Activated T-cell treated with anti-CD3 and anti-CD28 coated beads, Interleukin-2, amount 50 U/mL, for 72 hours (primary cell): ENCODE data around the gene NBPF1. TPM values are rescaled to one million over a fixed set of nuclear protein-coding genes. Genes with fewer than 3 reads are reported as not detected.
"Not testable (repeated sequence)": the region's sequence is repeated elsewhere in the genome, so short reads cannot be mapped to it uniquely, and the experiment has no call there.

Experiments used
- ATAC-seq, 2 donors: fragments of 150-1000 bp; cut with Tn5 transposase; replicated peaks in 1 of 2; 2 replicates each; pipeline ENCODE4 v1.10.0; 2021; ENCODE audit warnings: moderate library complexity in 2 of 2, mild to moderate bottlenecking in 1 of 2
- DNase-seq, 2 donors: peaks; one replicate each; pipeline ENCODE4 v3.0.0; 2021 to 2022; ENCODE audit warnings: mixed read lengths in 1 of 2
- H3K27ac Mint-ChIP-seq: one replicate; pipeline ENCODE4 v1.8.0; 2022; ENCODE audit warnings: mild to moderate bottlenecking, moderate library complexity, mixed read lengths
- H3K27me3 Mint-ChIP-seq: one replicate; pipeline ENCODE4 v1.8.0; 2022; ENCODE audit warnings: low read depth, mixed read lengths
- H3K36me3 Mint-ChIP-seq, 2 donors: one replicate each; pipeline ENCODE4 v1.8.0; 2022; ENCODE audit warnings: mixed read lengths in 2 of 2, mild to moderate bottlenecking in 1 of 2; ENCODE audit not compliant: insufficient read depth in 2 of 2
- H3K4me1 Mint-ChIP-seq: one replicate; pipeline ENCODE4 v1.8.0; 2022; ENCODE audit warnings: low read depth, mixed read lengths
- H3K4me3 Mint-ChIP-seq, 2 donors: one replicate each; pipeline ENCODE4 v1.8.0; 2022; ENCODE audit warnings: mild to moderate bottlenecking in 2 of 2, mixed read lengths in 2 of 2, moderate library complexity in 2 of 2
- H3K9me3 Mint-ChIP-seq, 2 donors: one replicate each; pipeline ENCODE4 v1.8.0; 2022; ENCODE audit warnings: mixed read lengths in 2 of 2
- total RNA-seq, 2 donors: library from RNA; stranded (reverse); gene quantifications; one replicate each; pipeline ENCODE4 v1.2.3, GENCODE V29; 2022

The NBPF1 gene
- total RNA-seq, 2 donors from 2014 or later: 14.7 to 17.6 TPM

GRCh38 chr1:16623337-16623736, 10.0 kb upstream of the NBPF1 start:
- not testable (repeated sequence) for H3K9me3 Mint-ChIP-seq, DNase-seq, H3K36me3 Mint-ChIP-seq, H3K27me3 Mint-ChIP-seq, ATAC-seq, H3K4me1 Mint-ChIP-seq, H3K27ac Mint-ChIP-seq, H3K4me3 Mint-ChIP-seq

GRCh38 chr1:16621681-16622315, 8.4 kb upstream of the NBPF1 start:
- ATAC-seq, H3K36me3 Mint-ChIP-seq, H3K9me3 Mint-ChIP-seq, H3K27me3 Mint-ChIP-seq, H3K4me3 Mint-ChIP-seq, H3K27ac Mint-ChIP-seq, DNase-seq, H3K4me1 Mint-ChIP-seq: not testable (repeated sequence)

DNA sequence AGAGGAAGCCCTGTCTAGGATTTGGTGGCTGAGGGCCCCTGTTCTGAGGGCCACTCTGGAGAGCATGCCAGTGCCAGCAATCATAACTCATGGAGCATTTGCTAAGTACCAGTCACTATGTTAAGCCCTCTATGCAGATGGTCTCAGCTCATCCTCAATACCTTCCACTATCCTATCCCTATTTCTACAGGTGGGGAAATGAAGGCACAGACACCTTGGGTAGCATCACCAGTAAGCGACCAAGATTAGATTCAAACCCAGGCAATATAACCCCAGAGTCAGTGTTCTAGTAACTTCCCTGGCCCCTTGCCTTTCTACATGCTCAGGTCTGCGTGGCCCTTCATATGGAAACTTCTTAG, 7.9 kb upstream of the NBPF1 start:
- Mint-ChIP-seq H3K4me3 (no peak overlapping the region), H3K9me3 (no peaks in the 10 kb centered on the region), H3K27ac (no peak overlapping the region), H3K4me1 (no peaks in the 10 kb centered on the region), H3K27me3 (no peaks in the 10 kb centered on the region), H3K36me3 (peaks cover 0 to 4% of the 10 kb centered on the region in 2 donors)
- DNase-seq: no peak
- no peak for ATAC-seq

GRCh38 chr1:16619803-16620501, 6.6 kb upstream of the NBPF1 start:
- H3K9me3 Mint-ChIP-seq, DNase-seq, H3K27ac Mint-ChIP-seq, H3K36me3 Mint-ChIP-seq, H3K4me1 Mint-ChIP-seq, H3K4me3 Mint-ChIP-seq, ATAC-seq, H3K27me3 Mint-ChIP-seq: not testable (repeated sequence)

DNA sequence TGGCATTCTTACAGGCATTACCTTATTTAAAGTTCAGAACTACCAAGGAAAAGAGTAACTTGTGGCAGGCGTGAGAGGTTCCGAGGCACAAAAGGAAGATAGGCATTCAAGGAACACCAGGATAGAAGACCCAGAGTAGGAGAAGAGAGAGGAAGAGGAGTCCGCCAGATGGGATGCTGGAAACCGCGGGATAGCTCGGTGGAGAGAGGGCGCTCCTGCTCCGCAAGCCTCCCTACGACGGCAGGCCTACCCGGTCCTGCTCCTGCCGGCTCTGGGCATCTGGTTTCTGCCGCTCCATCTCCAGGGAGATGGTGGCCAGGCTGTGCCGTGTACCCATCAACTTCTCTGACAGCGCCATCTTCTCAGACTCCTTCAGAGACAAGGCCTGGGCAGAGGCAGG, 5.4 kb upstream of the NBPF1 start:
- DNase-seq: peak in 1 of 2 donors; percentile 5
- H3K27ac Mint-ChIP-seq: no peak overlapping the region

DNA sequence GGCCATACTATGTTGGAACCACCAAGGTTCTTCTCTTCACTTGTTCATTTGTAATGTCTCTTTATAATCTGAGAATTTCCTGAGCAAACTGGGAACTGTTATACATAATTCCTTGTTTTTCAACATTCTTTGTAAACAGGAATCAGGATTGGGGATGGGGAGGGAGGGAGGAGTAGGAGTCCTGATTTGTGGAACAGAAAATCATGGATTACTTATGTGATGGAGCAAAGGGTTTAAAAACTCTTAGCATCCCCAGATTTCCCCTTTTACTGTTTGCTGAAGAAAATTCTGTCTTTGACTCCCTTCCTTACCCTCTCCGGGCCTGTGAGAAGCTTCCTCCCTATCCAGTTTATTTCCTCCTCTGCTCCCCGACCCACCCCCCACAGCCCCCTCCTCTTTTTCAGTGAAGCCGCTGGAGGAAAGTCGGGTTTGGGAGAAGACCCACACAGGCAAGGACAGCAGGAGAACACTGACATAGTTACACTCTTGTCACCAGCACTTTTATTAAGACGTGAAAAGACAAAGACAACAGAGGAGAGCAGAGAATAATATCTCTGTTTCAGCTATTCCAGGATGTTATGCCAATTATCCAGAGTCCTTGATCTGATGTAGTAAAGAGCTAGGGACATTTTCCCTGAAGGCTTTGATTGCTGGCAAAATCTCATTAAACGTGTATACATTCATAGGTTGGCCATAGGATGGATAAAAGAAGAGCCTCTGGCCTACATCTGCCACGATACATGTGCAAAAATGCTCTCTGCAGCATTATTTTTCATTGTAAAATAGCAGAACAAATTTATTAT, 4.6 kb upstream of the NBPF1 start:
- no peak overlapping the region for H3K27ac Mint-ChIP-seq
- H3K27me3 Mint-ChIP-seq: no peaks in the 10 kb centered on the region
- H3K4me3 Mint-ChIP-seq: no peak overlapping the region
- H3K36me3 Mint-ChIP-seq: no peaks in the 10 kb centered on the region
- peak in 1 of 2 donors; percentile 0 for DNase-seq
- H3K9me3 Mint-ChIP-seq: no peaks in the 10 kb centered on the region
- ATAC-seq: no peak
- H3K4me1 Mint-ChIP-seq: no peaks in the 10 kb centered on the region

More for the DNA sequence above, 5.4 kb upstream of the NBPF1 start:
- H3K9me3 Mint-ChIP-seq: no peaks in the 10 kb centered on the region
- ATAC-seq: no peak
- no peaks in the 10 kb centered on the region for H3K27me3 Mint-ChIP-seq
- H3K4me3 Mint-ChIP-seq: no peak overlapping the region
- H3K36me3 Mint-ChIP-seq: no peaks in the 10 kb centered on the region
- no peaks in the 10 kb centered on the region for H3K4me1 Mint-ChIP-seq

DNA sequence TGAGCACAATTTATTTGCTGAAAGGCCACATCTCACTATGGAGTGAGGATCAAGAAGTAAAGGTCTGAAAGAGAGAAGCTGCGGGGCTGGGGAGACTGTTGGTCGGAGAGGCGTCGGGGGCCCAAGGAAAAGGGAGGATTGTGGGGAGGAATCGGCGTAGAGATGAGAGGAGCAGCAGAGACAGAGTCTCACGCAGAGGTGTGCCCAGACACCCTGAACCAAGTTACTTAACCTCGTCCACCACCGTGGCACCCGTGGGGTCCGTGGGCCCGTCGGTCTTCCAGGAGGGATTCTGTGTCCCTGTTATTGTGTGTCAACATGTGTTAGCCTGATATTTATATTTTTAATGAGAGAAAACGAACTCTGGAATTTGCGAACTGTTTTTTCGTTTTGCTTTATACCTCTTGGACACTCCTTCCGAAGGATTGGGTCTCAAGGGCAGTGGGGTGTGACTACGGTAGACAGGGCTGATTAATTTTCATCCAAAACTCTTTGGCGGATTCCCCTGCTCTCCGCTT, 3.8 kb upstream of the NBPF1 start:
- DNase-seq (peak in 1 of 2 donors; percentile 9), ATAC-seq (no peak)
- H3K4me3 Mint-ChIP-seq: no peak overlapping the region
- no peaks in the 10 kb centered on the region for H3K9me3 Mint-ChIP-seq
- H3K4me1 Mint-ChIP-seq: no peaks in the 10 kb centered on the region
- H3K27ac Mint-ChIP-seq: no peak overlapping the region
- H3K36me3 Mint-ChIP-seq: no peaks in the 10 kb centered on the region
- no peaks in the 10 kb centered on the region for H3K27me3 Mint-ChIP-seq

- Mint-ChIP-seq H3K27ac (no peak overlapping the region), H3K4me1 (no peaks in the 10 kb centered on the region), H3K36me3 (no peaks in the 10 kb centered on the region), H3K27me3 (no peaks in the 10 kb centered on the region), H3K9me3 (no peaks in the 10 kb centered on the region), H3K4me3 (no peak overlapping the region)
- ATAC-seq: no peak
- DNase-seq: peak in 1 of 2 donors; percentile 8
These were observed 2.2 kb upstream of the NBPF1 start for GRCh38 chr1:16615253-16616252.

DNA sequence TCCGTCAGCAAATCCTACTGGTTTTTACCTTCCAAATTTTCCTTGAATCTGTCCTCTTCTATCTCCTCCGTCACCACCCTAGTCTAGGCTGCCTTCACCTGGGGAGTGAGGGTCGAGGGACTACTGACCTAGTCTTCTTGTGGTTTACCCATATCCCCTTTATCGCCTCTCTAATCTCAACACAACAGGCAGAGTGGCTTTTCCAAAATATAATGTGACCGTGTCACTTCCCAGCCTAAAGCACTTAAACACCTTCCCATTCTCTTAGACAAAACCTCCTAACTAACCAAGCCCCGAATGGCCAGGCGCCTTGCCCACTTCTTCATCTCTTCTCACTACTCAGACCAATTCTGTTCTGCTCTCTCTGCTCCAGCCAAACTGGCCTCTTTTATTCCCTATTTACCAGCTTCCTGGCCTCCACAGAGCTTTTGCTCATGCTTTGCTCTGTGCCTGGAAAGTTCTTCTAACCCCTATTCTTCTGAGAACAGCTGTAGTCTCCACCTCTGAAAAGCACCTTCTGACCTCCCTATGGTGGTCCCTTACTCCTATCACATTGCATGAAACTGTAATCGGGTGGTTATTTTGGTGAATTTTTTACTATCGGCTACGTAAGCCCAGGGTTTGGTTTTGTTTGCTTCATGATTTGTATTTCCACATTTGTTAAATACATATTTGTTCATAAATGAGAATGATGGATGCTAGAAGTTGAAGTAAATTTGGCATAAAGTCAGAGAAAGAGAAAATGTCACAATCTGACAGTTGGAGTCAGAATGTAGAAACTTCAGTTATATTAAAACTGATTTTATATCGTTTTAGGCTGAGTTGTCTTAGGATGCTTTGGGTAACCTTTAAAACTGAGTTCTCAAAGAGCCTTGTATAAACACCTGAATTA, 1.2 kb upstream of the NBPF1 start:
- Mint-ChIP-seq H3K9me3 (no peaks in the 10 kb centered on the region), H3K27ac (no peak overlapping the region), H3K4me1 (no peaks in the 10 kb centered on the region), H3K36me3 (no peaks in the 10 kb centered on the region), H3K27me3 (no peaks in the 10 kb centered on the region), H3K4me3 (no peak overlapping the region)
- ATAC-seq (no peak), DNase-seq (peak in 1 of 2 donors; percentile 17)

DNA sequence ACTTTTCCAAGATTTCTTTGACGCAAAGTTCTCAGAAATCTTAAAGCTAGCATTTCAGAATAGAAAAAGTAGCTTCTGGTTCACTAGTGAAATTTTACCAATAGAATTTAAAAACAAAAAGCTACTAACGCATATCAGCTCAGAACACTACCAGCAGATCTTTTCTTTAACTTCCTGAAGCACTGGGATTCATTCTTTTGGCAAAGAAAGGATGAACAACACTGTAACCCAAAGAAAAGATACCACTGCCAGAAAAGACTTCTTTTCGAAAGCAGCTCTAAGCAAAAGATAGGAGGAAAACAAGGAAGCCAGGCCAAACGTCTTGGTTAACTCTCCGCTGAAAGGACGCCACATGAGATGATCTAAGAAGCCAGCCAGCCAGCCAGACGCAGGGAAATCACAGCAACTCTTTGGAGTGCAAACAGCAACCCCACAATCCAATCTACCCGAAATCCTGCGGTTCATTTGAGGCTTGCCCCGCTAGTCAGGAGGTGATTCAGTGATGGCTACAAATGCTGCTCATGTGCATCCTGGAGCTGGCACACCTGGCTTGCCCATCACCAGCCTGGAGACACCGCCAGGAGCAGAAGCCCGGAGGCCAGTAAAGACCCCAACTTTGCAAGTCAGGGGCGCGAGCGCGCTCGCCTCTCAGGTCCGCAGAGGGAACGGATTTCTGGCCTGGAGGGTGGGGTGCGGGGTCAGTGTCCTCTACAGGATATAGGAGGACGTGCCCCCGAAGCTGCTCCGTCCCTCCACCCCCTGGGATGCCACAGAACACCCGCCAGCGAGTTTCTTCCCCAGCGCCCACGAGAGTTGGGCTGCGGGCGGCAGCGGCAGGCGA, 812 bp downstream of the NBPF1 start:
- Mint-ChIP-seq H3K36me3 (no peaks in the 10 kb centered on the region), H3K4me3 (no peak overlapping the region), H3K27ac (no peak overlapping the region), H3K4me1 (no peaks in the 10 kb centered on the region), H3K9me3 (no peaks in the 10 kb centered on the region), H3K27me3 (no peaks in the 10 kb centered on the region)
- DNase-seq (peak; percentile 47 to 59), ATAC-seq (peak; percentile 5 to 8)

DNA sequence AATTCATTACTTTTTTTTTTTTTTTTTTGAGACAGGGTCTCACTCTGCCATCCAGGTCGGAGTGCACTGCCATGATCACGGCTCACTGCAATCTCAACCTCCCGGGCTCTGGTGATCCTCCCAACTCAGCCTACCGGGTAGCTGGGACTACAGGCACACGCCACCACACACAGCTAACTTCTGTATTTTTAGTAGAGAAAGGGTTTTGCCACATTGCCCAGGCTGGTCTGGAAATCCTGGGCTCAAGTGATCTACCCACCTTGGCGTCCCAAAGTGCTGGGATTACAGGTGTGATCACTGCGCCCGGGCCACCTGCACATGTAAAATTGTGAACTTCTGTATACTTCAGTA, 1.4 kb downstream of the NBPF1 start:
- H3K9me3 Mint-ChIP-seq, H3K36me3 Mint-ChIP-seq, H3K4me1 Mint-ChIP-seq, ATAC-seq, H3K27ac Mint-ChIP-seq, H3K27me3 Mint-ChIP-seq, H3K4me3 Mint-ChIP-seq: not testable (repeated sequence)
- DNase-seq: peak in 1 of 2 donors; percentile 16
